HepG2 (cell line): ENCODE results near the gene NEDD4L. TPM values are rescaled to one million over a fixed set of nuclear protein-coding genes. Genes with fewer than 3 reads are reported as not detected.
A peak's percentile ranks its signal among the peaks of the same experiment; 100 is the strongest.

Experiments used
- CCDC6 ChIP-seq: sonication (generic); formaldehyde crosslinking; IDR thresholded peaks from 2 replicates; pipeline ENCODE4 v1.8.1; 2022; ENCODE audit warnings: mild to moderate bottlenecking, missing genetic modification reagents, moderate library complexity
- EHMT2 ChIP-seq: fragments of 200-600 bp; sonication (generic); IDR thresholded peaks from 2 replicates; pipeline ENCODE4 v1.7.0; 2017; ENCODE audit warnings: antibody characterized with exemption, low read depth, low read length, borderline replicate concordance
- GPN1 ChIP-seq: sonication (generic); formaldehyde crosslinking; IDR thresholded peaks from 2 replicates; pipeline ENCODE4 v1.5.1; 2020; ENCODE audit warnings: missing genetic modification reagents, borderline replicate concordance
- KDM4B ChIP-seq: sonication (generic); formaldehyde crosslinking; IDR thresholded peaks from 2 replicates; pipeline ENCODE4 v1.4.0; 2020; ENCODE audit warnings: missing genetic modification reagents
- MED8 ChIP-seq: sonication (generic); formaldehyde crosslinking; IDR thresholded peaks from 2 replicates; pipeline ENCODE4 v1.8.1; 2023; ENCODE audit warnings: mild to moderate bottlenecking, missing genetic modification reagents; ENCODE audit not compliant: insufficient replicate concordance
- NFE2L1 ChIP-seq: sonication (generic); formaldehyde crosslinking; IDR thresholded peaks from 2 replicates; pipeline ENCODE4 v1.4.0; 2020; ENCODE audit warnings: missing genetic modification reagents, mild to moderate bottlenecking, borderline replicate concordance
- NFKBIZ ChIP-seq: IDR thresholded peaks from 2 replicates; pipeline ENCODE4 v1.6.1; 2018; ENCODE audit warnings: missing genetic modification reagents, missing compliant biosample characterization
- NKX3-1 ChIP-seq: sonication (generic); formaldehyde crosslinking; IDR thresholded peaks from 2 replicates; pipeline ENCODE4 v1.5.0; 2020; ENCODE audit warnings: missing genetic modification reagents
- NR2F2 ChIP-seq: IDR thresholded peaks from 2 replicates; pipeline ENCODE4 v1.6.1; 2012; ENCODE audit warnings: low read depth, inconsistent platforms, borderline replicate concordance
- RBM22 ChIP-seq: fragments of 200-400 bp; formaldehyde crosslinking; optimal IDR thresholded peaks from 2 replicates; pipeline ENCODE3; 2017; ENCODE audit warnings: mild to moderate bottlenecking, low read length, moderate library complexity
- REPIN1 ChIP-seq: sonication (generic); formaldehyde crosslinking; IDR thresholded peaks from 2 replicates; pipeline ENCODE4 v1.8.0; 2022; ENCODE audit warnings: missing genetic modification reagents, low read depth, mild to moderate bottlenecking, borderline replicate concordance
- STAT5B ChIP-seq: sonication (generic); formaldehyde crosslinking; IDR thresholded peaks from 2 replicates; pipeline ENCODE4 v1.4.0; 2020; ENCODE audit warnings: missing genetic modification reagents
- TFE3 ChIP-seq: IDR thresholded peaks from 2 replicates; pipeline ENCODE4 v1.6.1; 2016
- ZC3H4 ChIP-seq: sonication (generic); formaldehyde crosslinking; IDR thresholded peaks from 2 replicates; pipeline ENCODE4 v1.4.0; 2020; ENCODE audit warnings: missing genetic modification reagents, borderline replicate concordance
- ZNF430 ChIP-seq: sonication (generic); formaldehyde crosslinking; IDR thresholded peaks from 2 replicates; pipeline ENCODE4 v1.9.0; 2021; ENCODE audit warnings: mild to moderate bottlenecking, missing genetic modification reagents
- ZSCAN25 ChIP-seq: sonication (generic); formaldehyde crosslinking; IDR thresholded peaks from 2 replicates; pipeline ENCODE4 v1.8.0; 2022; ENCODE audit warnings: mild to moderate bottlenecking, missing genetic modification reagents
- polyA plus RNA-seq, 8 experiments: library from polyadenylated mRNA; depleted of rRNA in 3 of 8; stranded (reverse) in 7 of 8; unstranded in 1 of 8; fragments of >200 nt; fragmentation: Illumina TruSeq in 4 of 8; extraction: Trizol in 4 of 8; gene quantifications; 2 replicates each; pipeline versions ENCODE4 v1.2.1 to v1.2.3, GENCODE V29; 2011 to 2016; ENCODE audit warnings: low read depth in 4 of 8, missing spikeins in 1 of 8, mixed read lengths in 1 of 8; ENCODE audit not compliant: insufficient read depth in 1 of 8
- total RNA-seq, 5 experiments: library from RNA; depleted of rRNA; stranded (reverse); fragments of >200 nt; fragmentation: Illumina TruSeq; extraction: Trizol; gene quantifications; 2 replicates each; pipeline ENCODE4 v1.2.3, GENCODE V29; 2016; ENCODE audit warnings: low read depth in 1 of 5
- TF ChIP-seq, protein P1 (sequence below): sonication (generic); formaldehyde crosslinking; IDR thresholded peaks from 2 replicates; pipeline ENCODE4 v1.5.0; 2020; ENCODE audit warnings: mild to moderate bottlenecking, missing genetic modification reagents
- TF ChIP-seq, protein P2 (sequence below): sonication (generic); formaldehyde crosslinking; IDR thresholded peaks from 2 replicates; pipeline ENCODE4 v1.5.0; 2020; ENCODE audit warnings: missing genetic modification reagents
- TF ChIP-seq, protein P3 (sequence below): IDR thresholded peaks from 2 replicates; pipeline ENCODE4 v1.6.1; 2012; ENCODE audit warnings: inconsistent platforms
- TF ChIP-seq, protein P4 (sequence below): sonication (generic); formaldehyde crosslinking; IDR thresholded peaks from 2 replicates; pipeline ENCODE4 v1.4.0; 2020; ENCODE audit warnings: missing genetic modification reagents, borderline replicate concordance

Gene NEDD4L
- total and polyA plus RNA-seq, 2 of the 13 experiments (the other 11 are each of a cell fraction or from before 2014, with no cell fraction given), result 168 to 390 TPM

DNA sequence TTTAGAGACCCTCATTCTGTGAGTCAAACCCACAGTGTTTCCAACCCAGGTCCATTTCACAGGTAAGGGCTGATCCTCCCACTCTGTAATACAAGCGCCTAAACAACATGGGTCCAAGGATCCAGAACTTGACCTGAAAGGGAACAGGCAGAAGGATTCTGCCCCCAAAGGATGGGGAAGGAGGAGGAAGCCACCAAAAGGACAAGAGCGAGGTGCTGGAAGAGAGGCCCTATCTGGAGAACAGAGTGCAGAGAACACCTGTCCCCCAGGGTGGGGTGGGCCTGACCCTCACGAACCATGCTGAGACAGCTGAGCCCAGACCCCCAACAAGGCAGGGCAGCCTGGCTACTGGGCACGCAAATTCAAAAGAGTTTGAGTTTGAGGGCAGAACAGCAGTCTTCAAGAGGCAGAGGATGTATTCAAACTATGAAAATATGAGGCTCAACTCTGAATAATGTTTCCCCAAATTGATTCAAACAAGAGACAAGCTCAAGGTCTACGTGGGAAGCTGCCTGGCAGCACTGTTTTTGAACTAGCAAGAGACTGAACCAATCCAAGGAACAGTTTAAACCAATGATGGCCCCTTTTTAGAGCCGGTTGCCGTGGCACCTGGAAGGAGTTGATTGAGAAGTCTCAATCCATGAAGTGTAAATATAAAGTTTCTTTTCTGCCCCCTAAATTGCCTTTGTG is 372.1 kb downstream of the NEDD4L start (continued):
- TF ChIP-seq, protein P1, sequence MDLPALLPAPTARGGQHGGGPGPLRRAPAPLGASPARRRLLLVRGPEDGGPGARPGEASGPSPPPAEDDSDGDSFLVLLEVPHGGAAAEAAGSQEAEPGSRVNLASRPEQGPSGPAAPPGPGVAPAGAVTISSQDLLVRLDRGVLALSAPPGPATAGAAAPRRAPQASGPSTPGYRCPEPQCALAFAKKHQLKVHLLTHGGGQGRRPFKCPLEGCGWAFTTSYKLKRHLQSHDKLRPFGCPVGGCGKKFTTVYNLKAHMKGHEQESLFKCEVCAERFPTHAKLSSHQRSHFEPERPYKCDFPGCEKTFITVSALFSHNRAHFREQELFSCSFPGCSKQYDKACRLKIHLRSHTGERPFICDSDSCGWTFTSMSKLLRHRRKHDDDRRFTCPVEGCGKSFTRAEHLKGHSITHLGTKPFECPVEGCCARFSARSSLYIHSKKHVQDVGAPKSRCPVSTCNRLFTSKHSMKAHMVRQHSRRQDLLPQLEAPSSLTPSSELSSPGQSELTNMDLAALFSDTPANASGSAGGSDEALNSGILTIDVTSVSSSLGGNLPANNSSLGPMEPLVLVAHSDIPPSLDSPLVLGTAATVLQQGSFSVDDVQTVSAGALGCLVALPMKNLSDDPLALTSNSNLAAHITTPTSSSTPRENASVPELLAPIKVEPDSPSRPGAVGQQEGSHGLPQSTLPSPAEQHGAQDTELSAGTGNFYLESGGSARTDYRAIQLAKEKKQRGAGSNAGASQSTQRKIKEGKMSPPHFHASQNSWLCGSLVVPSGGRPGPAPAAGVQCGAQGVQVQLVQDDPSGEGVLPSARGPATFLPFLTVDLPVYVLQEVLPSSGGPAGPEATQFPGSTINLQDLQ, result no peak
- TF ChIP-seq ZSCAN25, result 0 out of 2 replicates have a peak, but pooled peaks have one; percentile 15
- TF ChIP-seq, protein P2, sequence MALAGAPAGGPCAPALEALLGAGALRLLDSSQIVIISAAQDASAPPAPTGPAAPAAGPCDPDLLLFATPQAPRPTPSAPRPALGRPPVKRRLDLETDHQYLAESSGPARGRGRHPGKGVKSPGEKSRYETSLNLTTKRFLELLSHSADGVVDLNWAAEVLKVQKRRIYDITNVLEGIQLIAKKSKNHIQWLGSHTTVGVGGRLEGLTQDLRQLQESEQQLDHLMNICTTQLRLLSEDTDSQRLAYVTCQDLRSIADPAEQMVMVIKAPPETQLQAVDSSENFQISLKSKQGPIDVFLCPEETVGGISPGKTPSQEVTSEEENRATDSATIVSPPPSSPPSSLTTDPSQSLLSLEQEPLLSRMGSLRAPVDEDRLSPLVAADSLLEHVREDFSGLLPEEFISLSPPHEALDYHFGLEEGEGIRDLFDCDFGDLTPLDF (CRISPR knock-in tag), result no peak
- peak; percentile 92; the same call in 1 of the 2 replicates for TF ChIP-seq ZC3H4 (CRISPR knock-in tag)
- TF ChIP-seq MED8, result peak; percentile 9
- TF ChIP-seq STAT5B (CRISPR knock-in tag), result no peak
- TF ChIP-seq, protein P3, sequence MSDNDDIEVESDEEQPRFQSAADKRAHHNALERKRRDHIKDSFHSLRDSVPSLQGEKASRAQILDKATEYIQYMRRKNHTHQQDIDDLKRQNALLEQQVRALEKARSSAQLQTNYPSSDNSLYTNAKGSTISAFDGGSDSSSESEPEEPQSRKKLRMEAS, result no peak
- TF ChIP-seq ZNF430 (CRISPR knock-in tag), result no peak
- no peak for TF ChIP-seq NFE2L1
- TF ChIP-seq KDM4B, result no peak
- TF ChIP-seq REPIN1 (CRISPR knock-in tag), result 0 out of 2 replicates have a peak, but pooled peaks have one; percentile 2
- TF ChIP-seq CCDC6, result 0 out of 2 replicates have a peak, but pooled peaks have one; percentile 42
- TF ChIP-seq RBM22, result peak; percentile 54
- TF ChIP-seq, protein P4, sequence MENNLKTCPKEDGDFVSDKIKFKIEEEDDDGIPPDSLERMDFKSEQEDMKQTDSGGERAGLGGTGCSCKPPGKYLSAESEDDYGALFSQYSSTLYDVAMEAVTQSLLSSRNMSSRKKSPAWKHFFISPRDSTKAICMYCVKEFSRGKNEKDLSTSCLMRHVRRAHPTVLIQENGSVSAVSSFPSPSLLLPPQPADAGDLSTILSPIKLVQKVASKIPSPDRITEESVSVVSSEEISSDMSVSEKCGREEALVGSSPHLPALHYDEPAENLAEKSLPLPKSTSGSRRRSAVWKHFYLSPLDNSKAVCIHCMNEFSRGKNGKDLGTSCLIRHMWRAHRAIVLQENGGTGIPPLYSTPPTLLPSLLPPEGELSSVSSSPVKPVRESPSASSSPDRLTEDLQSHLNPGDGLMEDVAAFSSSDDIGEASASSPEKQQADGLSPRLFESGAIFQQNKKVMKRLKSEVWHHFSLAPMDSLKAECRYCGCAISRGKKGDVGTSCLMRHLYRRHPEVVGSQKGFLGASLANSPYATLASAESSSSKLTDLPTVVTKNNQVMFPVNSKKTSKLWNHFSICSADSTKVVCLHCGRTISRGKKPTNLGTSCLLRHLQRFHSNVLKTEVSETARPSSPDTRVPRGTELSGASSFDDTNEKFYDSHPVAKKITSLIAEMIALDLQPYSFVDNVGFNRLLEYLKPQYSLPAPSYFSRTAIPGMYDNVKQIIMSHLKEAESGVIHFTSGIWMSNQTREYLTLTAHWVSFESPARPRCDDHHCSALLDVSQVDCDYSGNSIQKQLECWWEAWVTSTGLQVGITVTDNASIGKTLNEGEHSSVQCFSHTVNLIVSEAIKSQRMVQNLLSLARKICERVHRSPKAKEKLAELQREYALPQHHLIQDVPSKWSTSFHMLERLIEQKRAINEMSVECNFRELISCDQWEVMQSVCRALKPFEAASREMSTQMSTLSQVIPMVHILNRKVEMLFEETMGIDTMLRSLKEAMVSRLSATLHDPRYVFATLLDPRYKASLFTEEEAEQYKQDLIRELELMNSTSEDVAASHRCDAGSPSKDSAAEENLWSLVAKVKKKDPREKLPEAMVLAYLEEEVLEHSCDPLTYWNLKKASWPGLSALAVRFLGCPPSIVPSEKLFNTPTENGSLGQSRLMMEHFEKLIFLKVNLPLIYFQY (CRISPR knock-in tag), result no peak
- TF ChIP-seq NKX3-1 (CRISPR knock-in tag), result no peak
- no peak for TF ChIP-seq NFKBIZ (CRISPR knock-in tag)
- TF ChIP-seq GPN1, result no peak
- no peak for TF ChIP-seq TFE3
- no peak for TF ChIP-seq EHMT2
- no peak for TF ChIP-seq NR2F2
